HG02970 (cell line): ENCODE results near the gene TIMELESS.
"Not testable (repeated sequence)": the region's sequence is repeated elsewhere in the genome, so short reads cannot be mapped to it uniquely, and the experiment has no call there.

Source experiments
- ATAC-seq: cut with Tn5 transposase; IDR thresholded peaks from one replicate; pipeline ENCODE4 v1.9.1; 2021; ENCODE audit warnings: mild to moderate bottlenecking, moderate library complexity, moderate number of reproducible peaks; ENCODE audit not compliant: unreplicated experiment, low FRiP score

Gene TIMELESS, protein sequence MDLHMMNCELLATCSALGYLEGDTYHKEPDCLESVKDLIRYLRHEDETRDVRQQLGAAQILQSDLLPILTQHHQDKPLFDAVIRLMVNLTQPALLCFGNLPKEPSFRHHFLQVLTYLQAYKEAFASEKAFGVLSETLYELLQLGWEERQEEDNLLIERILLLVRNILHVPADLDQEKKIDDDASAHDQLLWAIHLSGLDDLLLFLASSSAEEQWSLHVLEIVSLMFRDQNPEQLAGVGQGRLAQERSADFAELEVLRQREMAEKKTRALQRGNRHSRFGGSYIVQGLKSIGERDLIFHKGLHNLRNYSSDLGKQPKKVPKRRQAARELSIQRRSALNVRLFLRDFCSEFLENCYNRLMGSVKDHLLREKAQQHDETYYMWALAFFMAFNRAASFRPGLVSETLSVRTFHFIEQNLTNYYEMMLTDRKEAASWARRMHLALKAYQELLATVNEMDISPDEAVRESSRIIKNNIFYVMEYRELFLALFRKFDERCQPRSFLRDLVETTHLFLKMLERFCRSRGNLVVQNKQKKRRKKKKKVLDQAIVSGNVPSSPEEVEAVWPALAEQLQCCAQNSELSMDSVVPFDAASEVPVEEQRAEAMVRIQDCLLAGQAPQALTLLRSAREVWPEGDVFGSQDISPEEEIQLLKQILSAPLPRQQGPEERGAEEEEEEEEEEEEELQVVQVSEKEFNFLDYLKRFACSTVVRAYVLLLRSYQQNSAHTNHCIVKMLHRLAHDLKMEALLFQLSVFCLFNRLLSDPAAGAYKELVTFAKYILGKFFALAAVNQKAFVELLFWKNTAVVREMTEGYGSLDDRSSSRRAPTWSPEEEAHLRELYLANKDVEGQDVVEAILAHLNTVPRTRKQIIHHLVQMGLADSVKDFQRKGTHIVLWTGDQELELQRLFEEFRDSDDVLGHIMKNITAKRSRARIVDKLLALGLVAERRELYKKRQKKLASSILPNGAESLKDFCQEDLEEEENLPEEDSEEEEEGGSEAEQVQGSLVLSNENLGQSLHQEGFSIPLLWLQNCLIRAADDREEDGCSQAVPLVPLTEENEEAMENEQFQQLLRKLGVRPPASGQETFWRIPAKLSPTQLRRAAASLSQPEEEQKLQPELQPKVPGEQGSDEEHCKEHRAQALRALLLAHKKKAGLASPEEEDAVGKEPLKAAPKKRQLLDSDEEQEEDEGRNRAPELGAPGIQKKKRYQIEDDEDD

GRCh38 chr12:56448860-56449621, at the start of gene TIMELESS:
TIMELESS (minus strand) TSS chr12:56449426; CDS start chr12:56434170, 15,256 bp downstream.
- ATAC-seq, result peak; percentile 86

- not testable (repeated sequence) for ATAC-seq
These were observed 49.1 kb upstream of the TIMELESS start for GRCh38 chr12:56498126-56498902.

GRCh38 chr12:56496704-56497103, 47.5 kb upstream of the TIMELESS start:
- not testable (repeated sequence) for ATAC-seq

DNA sequence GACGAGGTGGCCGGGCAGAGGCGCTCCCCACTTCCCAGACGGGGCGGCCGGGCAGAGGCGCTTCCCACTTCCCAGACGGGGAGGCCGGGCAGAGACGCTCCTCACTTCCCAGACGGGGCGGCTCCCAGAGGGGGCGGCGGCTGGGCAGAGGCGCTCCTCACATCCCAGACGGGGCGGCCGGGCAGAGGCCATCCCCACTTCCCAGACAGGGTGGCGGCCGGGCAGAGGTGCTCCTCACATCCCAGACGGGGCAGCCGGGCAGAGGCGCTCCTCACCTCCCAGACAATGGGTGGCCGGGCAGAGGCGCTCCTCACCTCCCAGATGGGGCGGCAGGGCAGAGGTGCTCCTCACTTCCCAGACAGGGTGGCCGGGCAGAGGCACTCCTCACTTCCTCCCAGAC, 45.3 kb upstream of the TIMELESS start:
- ATAC-seq, result not testable (repeated sequence)

- not testable (repeated sequence) for ATAC-seq
These were observed 44.8 kb upstream of the TIMELESS start for GRCh38 chr12:56494106-56494415.

- not testable (repeated sequence) for ATAC-seq
These were observed 44.3 kb upstream of the TIMELESS start for GRCh38 chr12:56493409-56494105.

DNA sequence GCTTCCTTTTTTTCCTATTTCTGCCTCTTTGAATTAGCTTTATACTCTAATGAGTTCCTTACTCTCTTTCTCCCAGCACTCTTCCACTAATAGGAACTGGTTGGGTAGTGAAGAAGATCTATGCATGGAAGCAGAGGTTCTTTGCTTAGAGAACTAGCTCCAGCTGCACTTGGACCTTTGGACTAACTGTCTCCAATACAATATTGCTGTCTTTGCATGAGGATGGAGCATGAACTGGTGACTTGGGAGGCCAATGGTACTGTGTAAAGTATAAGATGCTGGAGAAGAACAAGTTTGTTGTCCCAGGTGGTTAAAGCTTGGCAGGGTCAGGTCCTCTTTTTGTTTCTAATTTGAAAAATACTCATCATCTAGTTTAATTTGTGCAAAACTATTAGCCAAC, 41.1 kb upstream of the TIMELESS start:
- ATAC-seq, result no peak

DNA sequence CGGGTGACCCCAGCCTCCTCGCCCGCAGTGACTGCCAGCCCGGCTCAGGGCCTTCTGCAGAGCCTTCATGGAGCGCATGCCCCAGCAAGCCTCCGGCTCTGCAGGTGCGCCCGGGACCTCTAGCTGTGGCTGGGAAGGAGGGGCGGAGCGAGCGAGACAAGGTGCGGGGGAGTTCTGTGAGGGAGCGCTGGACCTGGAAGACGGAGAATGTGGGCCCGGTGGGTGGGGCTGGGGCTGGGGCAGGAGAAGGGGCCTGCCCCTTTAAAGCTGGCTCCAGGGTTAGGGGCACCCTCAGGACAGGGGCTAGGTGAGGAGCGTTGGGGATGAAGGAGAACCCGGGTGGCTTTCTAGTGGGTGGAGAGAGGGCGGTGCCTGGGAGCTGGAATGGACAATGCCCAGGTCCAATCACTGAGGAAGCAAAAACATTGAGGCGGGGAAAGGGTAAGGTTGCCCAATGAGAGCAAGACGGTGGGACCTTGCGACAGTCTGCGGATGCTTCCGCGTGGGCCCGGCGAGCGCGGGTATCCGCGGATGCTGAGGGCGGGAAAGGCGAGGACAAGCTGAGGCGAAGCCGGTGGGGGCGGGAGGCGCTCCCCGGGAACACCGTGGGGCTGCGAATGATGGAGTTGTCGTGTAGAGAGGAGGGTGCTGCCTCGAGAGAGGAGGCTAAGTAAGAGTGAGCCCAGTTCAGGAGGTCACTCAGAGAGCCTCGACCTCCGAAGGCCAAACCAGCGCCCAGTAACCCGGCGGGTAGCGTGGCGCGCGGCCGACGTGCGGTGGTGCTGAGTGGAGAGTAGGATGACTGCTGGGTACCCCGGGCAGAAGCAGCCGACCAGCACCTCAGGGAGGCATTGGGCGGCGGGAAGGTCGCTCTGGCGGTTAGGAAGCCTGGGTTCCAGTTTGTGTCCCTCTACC, 39.1 kb upstream of the TIMELESS start, which contains the start of gene GLS2:
Gene GLS2, minus strand, starts transcription at position 121 of the 915 bp plus-strand sequence. Its CDS starts 43 bp downstream, at position 78.
- ATAC-seq, result no peak

DNA sequence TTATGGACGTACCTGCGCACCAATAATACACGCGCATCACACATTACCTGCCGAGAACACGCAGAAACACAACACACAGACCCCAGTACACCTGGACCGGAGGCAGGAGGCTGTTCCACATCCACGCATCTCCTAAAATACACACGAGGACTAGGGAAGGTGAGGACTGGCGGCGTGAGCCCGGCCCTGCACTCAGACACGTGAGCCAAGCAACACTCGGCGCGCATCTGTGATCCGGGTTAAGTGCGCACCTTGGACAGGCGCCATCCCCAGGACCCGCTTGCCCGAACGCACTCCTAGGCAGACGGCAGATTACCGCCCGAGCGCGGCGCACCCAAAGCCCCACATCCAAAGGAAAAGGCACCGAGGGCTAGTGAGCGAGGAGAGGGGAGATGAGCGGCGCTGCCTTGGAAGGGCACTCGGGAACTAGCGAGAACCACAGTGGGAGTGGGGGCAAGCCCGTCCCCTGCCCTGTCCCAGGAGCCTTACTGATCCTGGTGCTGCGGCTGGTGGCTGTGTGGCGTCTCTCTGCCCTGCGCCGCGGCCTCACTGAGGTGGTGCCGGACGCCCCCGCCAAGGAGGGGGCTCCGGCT, 38.3 kb upstream of the TIMELESS start:
- ATAC-seq, result no peak

GRCh38 chr12:56486694-56487093, 37.5 kb upstream of the TIMELESS start:
- ATAC-seq, result no peak

DNA sequence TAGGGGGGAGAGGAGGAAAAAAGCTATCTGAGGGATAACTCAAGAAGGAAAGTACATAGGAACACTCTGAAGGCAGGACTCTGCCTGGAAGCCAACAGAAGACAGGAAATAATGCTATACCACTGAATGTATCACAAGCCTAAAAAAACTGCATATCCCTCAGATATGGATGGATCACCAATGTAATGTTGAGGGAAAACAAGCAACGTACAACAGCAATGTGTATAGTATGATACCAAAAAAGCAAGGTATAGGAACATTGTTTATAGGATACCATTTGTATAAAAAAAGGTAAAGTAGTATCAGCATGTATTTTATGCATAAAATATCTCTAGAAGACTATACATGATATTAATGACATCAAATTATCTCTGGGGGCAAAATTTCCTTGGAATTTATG, 35.3 kb upstream of the TIMELESS start:
- no peak for ATAC-seq

GRCh38 chr12:56479625-56480024, 30.4 kb upstream of the TIMELESS start:
- no peak for ATAC-seq

DNA sequence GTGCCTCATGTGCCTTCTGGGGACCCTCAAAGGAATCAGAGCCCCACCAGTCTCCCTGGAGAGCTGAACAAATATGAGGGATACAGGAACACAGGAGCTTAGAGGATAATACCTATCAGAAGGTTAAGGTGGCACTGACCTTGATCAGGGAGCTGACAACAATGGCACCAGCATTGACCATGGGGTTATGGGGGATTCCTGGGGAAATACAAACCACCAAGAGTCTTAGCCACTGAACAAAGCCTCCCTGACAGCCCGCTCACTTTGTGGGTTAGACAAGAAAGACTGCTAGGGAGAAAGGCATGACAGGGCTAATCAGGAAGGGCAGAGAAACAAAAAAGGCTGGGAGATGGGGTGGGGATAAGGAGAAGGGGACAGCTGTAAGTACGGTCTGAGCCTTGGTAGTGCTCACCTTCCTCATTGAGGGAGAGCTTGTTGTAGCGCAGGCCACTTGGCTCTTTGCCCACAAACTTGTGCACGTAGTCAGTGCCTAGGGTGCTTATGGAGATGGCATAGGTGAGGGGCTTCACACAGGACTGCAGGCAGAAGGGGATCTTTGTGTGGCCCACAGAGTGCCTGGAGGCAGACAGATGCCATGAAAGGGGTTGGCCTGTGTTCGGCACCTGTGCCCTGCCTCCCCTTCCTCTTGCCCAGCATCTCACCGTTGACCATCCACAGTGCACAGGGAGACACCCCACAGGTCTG, 28.4 kb upstream of the TIMELESS start:
- ATAC-seq, result no peak

DNA sequence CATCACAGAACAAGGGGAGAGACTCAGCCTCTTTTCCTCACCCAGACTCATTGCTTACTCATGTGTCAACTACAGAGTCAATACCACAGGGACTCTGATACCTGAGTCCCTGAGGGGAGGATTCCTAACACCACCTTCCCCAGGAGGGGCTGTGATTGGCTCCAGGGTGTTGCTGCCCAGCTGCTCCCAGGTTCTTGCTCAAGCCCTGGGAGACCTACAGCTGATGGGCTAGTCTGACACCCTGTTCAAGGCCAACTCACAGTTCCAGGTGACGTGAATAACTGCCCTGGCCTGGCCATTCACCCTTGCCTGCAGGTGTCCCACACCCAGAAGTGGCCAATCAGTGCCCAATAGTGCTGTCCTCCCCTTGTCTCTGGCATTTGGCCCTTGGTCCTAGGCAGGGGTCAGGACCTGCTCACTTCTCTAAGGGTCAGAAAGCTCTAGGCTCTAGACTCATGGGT, 27.8 kb upstream of the TIMELESS start:
- ATAC-seq, result no peak

DNA sequence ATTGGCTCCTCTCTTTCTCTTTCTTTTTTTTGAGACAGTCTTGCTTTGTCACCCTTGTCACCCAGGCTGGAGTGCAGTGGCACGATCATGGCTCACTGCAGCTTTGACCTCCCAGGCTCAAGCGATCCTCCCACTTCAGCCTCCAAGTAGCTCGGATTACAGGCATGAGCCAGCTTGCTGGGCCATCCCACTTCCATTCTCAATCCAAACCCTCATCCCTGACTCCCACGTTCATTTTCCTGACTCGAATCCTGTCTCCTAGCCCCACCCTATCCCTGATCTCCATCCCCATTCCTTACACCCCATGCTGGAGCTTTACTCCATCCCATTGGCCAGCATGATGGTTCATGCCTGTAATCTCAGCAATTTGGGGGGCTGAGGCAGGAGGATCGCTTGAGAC, 26.9 kb upstream of the TIMELESS start:
- ATAC-seq, result no peak

GRCh38 chr12:56474389-56474788, 25.2 kb upstream of the TIMELESS start:
- no peak for ATAC-seq
